Astrocyte of the cerebellum (primary cell): ENCODE measurements around the gene ZNF337.
A peak's percentile ranks its signal among the peaks of the same experiment; 100 is the strongest.

ENCODE experiments used
- DNase-seq: peaks from one replicate; pipeline ENCODE4 v3.0.0-alpha.2; 2011; ENCODE audit warnings: low read depth
- H3K4me3 ChIP-seq: 2 replicates; pipeline ENCODE4 v1.5.1; 2011; ENCODE audit warnings: mild to moderate bottlenecking, low read depth, low read length, moderate library complexity
- CTCF ChIP-seq: IDR thresholded peaks from 2 replicates; pipeline ENCODE4 v1.5.1; 2012; ENCODE audit warnings: low read length, low read depth, moderate library complexity, mild to moderate bottlenecking; ENCODE audit errors: missing control alignments
- in situ Hi-C: cut with HindIII; loops from 2 replicates; pipeline ENCODE4 v1.10.0; 2017; ENCODE audit warnings: low sequenced_read_pairs

Gene ZNF337

GRCh38 chr20:25696371-25697131 is at the start of gene ZNF337:
TSS of gene ZNF337 (minus strand) at chr20:25696853. CDS start at chr20:25686417, 10,436 bp downstream.
- in situ Hi-C loops = no loop called here
- H3K4me3 ChIP-seq = peak within 1 kb of the TSS; percentile 82
- peak; percentile 84 for DNase-seq
- TF ChIP-seq CTCF = peak; percentile 24

- TF ChIP-seq CTCF = no peak
- H3K4me3 ChIP-seq = no peak overlapping the region
- no peak for DNase-seq
- in situ Hi-C loops = no loop called here
These were observed 49.1 kb upstream of the ZNF337 start for GRCh38 chr20:25745738-25746137.

DNA sequence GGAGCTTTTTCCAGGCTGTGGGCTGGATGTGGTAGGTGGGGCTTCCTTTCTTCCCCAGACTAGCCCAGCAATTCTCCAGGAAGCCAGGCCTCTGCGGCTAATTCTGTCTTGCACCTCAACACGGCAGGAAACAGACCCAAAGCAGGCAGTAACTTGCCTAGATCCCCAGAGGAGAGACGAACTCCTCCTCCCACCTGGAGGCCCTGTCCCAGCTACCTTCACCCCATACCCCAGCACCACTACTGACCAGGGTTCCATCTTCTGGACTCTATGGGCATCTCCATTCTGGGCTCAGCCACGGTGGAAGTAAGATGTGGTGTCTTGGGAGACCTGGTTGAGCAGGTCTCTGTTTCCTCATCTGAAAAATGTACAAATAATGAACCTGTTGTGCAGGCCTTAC is 48.4 kb upstream of the ZNF337 start:
- DNase-seq = no peak
- no peak overlapping the region for H3K4me3 ChIP-seq
- TF ChIP-seq CTCF = no peak
- in situ Hi-C loops = no loop called here

DNA sequence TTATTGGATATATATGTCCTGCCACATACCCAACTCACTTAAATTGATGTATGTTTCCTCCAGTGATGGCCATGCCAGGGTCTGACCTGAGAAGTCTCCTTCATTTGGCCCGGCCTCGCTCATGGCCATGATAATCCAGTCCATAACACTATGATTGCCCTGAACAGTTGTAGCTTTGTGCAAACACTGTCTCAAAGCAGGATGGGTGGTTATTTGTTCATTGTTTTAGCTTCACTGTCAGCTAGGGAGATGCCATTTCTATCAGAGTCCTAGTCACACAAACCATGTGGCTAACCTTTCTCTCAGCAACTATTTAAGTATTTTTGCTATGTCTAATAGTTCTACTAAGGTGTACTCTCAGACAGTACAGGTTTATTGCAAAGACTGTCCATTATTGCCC is 47.6 kb upstream of the ZNF337 start:
- TF ChIP-seq CTCF = no peak
- in situ Hi-C loops = no loop called here
- no peak for DNase-seq
- no peak overlapping the region for H3K4me3 ChIP-seq

GRCh38 chr20:25741088-25741487 is 44.4 kb upstream of the ZNF337 start:
- DNase-seq = no peak
- in situ Hi-C loops = no loop called here
- H3K4me3 ChIP-seq = no peak overlapping the region
- no peak for TF ChIP-seq CTCF

- in situ Hi-C loops = no loop called here
- DNase-seq = no peak
- no peak for TF ChIP-seq CTCF
- no peak overlapping the region for H3K4me3 ChIP-seq
These were observed 43.1 kb upstream of the ZNF337 start for GRCh38 chr20:25739615-25740320.
